ENCODE data around the gene MOSMO. TPM values are rescaled to one million over a fixed set of nuclear protein-coding genes. Genes with fewer than 3 reads are reported as not detected.

MOSMO gene
- total and polyA plus RNA-seq, 2 of the 13 experiments (the other 11 are each of a cell fraction or from before 2014, with no cell fraction given), result 26.7 to 32.6 TPM

DNA sequence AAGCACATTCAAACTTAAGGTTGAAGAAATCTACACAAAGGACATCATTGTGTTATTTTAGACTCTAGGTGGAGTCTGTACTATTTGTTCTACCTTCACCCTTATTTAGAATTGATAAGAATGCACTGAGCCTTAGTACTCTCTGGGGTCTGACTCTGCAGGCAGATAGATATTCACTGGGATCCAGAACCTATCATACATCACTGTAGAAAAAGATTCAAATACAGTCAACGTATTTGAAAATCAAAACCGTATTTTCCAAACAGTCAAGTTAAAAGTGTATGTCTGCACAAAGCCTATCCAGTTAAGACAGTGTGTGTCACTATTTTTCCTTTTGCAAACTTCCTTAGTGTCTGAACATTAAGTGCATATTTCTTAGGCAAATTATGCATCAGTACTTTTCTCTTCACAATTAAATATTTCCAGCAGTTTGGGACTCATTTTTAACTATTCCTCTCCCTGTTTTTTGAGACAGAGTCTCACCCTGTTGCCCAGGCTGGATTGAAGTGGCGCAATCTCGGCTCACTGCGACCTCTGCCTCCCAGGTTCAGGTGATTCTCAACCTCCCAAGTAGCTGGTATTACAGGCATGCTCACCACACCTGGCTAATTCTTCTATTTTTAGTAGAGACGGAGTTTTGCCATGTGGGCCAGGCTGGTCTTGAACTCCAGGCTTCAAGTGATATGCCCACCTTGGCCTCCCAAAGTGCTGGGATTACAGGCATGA lies 22.3 kb downstream of the MOSMO start (continued):
- TF ChIP-seq, protein P1, sequence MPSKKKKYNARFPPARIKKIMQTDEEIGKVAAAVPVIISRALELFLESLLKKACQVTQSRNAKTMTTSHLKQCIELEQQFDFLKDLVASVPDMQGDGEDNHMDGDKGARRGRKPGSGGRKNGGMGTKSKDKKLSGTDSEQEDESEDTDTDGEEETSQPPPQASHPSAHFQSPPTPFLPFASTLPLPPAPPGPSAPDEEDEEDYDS (CRISPR knock-in tag; IDR thresholded peaks at IDR 0.05), result 0 out of 2 replicates have a peak, but pooled peaks have one; percentile 11
- 0 out of 2 replicates have a peak, but pooled peaks have one; percentile 1 for TF ChIP-seq ELF1 (CRISPR knock-in tag; IDR thresholded peaks at IDR 0.05)
- no peak for TF ChIP-seq ZNF12 (CRISPR knock-in tag; IDR thresholded peaks at IDR 0.05)
- 0 out of 2 replicates have a peak, but pooled peaks have one; percentile 27 for TF ChIP-seq ZMYM2 (CRISPR knock-in tag; IDR thresholded peaks at IDR 0.05)
- TF ChIP-seq, protein P2, sequence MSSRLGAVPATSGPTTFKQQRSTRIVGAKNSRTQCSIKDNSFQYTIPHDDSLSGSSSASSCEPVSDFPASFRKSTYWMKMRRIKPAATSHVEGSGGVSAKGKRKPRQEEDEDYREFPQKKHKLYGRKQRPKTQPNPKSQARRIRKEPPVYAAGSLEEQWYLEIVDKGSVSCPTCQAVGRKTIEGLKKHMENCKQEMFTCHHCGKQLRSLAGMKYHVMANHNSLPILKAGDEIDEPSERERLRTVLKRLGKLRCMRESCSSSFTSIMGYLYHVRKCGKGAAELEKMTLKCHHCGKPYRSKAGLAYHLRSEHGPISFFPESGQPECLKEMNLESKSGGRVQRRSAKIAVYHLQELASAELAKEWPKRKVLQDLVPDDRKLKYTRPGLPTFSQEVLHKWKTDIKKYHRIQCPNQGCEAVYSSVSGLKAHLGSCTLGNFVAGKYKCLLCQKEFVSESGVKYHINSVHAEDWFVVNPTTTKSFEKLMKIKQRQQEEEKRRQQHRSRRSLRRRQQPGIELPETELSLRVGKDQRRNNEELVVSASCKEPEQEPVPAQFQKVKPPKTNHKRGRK (CRISPR knock-in tag; IDR thresholded peaks at IDR 0.05), result no peak
- TF ChIP-seq, protein P3, sequence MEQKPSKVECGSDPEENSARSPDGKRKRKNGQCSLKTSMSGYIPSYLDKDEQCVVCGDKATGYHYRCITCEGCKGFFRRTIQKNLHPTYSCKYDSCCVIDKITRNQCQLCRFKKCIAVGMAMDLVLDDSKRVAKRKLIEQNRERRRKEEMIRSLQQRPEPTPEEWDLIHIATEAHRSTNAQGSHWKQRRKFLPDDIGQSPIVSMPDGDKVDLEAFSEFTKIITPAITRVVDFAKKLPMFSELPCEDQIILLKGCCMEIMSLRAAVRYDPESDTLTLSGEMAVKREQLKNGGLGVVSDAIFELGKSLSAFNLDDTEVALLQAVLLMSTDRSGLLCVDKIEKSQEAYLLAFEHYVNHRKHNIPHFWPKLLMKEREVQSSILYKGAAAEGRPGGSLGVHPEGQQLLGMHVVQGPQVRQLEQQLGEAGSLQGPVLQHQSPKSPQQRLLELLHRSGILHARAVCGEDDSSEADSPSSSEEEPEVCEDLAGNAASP (CRISPR knock-in tag; IDR thresholded peaks at IDR 0.05; ENCODE audit: borderline replicate concordance), result 0 out of 2 replicates have a peak, but pooled peaks have one; percentile 23
- TF ChIP-seq, protein P4, sequence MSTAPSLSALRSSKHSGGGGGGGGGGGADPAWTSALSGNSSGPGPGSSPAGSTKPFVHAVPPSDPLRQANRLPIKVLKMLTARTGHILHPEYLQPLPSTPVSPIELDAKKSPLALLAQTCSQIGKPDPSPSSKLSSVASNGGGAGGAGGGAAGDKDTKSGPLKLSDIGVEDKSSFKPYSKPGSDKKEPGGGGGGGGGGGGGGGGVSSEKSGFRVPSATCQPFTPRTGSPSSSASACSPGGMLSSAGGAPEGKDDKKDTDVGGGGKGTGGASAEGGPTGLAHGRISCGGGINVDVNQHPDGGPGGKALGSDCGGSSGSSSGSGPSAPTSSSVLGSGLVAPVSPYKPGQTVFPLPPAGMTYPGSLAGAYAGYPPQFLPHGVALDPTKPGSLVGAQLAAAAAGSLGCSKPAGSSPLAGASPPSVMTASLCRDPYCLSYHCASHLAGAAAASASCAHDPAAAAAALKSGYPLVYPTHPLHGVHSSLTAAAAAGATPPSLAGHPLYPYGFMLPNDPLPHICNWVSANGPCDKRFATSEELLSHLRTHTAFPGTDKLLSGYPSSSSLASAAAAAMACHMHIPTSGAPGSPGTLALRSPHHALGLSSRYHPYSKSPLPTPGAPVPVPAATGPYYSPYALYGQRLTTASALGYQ (CRISPR knock-in tag; IDR thresholded peaks at IDR 0.05), result 0 out of 2 replicates have a peak, but pooled peaks have one; percentile 3
- TF ChIP-seq ZNF792 (CRISPR knock-in tag; IDR thresholded peaks at IDR 0.05), result peak; percentile 47; the same call in 1 of the 2 replicates
- TF ChIP-seq, protein P5, sequence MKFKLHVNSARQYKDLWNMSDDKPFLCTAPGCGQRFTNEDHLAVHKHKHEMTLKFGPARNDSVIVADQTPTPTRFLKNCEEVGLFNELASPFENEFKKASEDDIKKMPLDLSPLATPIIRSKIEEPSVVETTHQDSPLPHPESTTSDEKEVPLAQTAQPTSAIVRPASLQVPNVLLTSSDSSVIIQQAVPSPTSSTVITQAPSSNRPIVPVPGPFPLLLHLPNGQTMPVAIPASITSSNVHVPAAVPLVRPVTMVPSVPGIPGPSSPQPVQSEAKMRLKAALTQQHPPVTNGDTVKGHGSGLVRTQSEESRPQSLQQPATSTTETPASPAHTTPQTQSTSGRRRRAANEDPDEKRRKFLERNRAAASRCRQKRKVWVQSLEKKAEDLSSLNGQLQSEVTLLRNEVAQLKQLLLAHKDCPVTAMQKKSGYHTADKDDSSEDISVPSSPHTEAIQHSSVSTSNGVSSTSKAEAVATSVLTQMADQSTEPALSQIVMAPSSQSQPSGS (CRISPR knock-in tag; IDR thresholded peaks at IDR 0.05), result 0 out of 2 replicates have a peak, but pooled peaks have one; percentile 26
- peak in 1 of 2 experiments; percentile 53; a peak in 1 of 4 replicates for TF ChIP-seq EP300 (IDR thresholded peaks at IDR 0.05; ENCODE audit: low read depth in 2 of 2, low read length in 2 of 2)
- TF ChIP-seq EP300 (CRISPR knock-in tag; IDR thresholded peaks at IDR 0.05; ENCODE audit: borderline replicate concordance), result no peak
- TF ChIP-seq GATAD2A (CRISPR knock-in tag; IDR thresholded peaks at IDR 0.05), result peak; percentile 10; the same call in 1 of the 2 replicates
- TF ChIP-seq, protein P6, sequence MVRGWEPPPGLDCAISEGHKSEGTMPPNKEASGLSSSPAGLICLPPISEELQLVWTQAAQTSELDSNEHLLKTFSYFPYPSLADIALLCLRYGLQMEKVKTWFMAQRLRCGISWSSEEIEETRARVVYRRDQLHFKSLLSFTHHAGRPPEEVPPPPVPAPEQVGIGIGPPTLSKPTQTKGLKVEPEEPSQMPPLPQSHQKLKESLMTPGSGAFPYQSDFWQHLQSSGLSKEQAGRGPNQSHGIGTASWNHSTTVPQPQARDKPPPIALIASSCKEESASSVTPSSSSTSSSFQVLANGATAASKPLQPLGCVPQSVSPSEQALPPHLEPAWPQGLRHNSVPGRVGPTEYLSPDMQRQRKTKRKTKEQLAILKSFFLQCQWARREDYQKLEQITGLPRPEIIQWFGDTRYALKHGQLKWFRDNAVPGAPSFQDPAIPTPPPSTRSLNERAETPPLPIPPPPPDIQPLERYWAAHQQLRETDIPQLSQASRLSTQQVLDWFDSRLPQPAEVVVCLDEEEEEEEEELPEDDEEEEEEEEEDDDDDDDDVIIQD (CRISPR knock-in tag; IDR thresholded peaks at IDR 0.05; ENCODE audit: low read depth), result peak; percentile 51; the same call in 1 of the 2 replicates
- 0 out of 2 replicates have a peak, but pooled peaks have one; percentile 26 for TF ChIP-seq FOXO1 (CRISPR knock-in tag; IDR thresholded peaks at IDR 0.05)
- peak; percentile 12; the same call in 1 of the 2 replicates for TF ChIP-seq YEATS2 (CRISPR knock-in tag; IDR thresholded peaks at IDR 0.05; ENCODE audit: borderline replicate concordance)
- peak; percentile 65; the same call in 1 of the 2 replicates for TF ChIP-seq MTF2 (CRISPR knock-in tag; IDR thresholded peaks at IDR 0.05; ENCODE audit: borderline replicate concordance)
- peak; percentile 58; the same call in 1 of the 2 replicates for TF ChIP-seq SRF (IDR thresholded peaks at IDR 0.05; ENCODE audit: low read depth, low read length)
- TF ChIP-seq FOSL2 (CRISPR knock-in tag; IDR thresholded peaks at IDR 0.05), result peak; percentile 52
- 0 out of 2 replicates have a peak, but pooled peaks have one; percentile 51 for TF ChIP-seq TRIM24 (CRISPR knock-in tag; IDR thresholded peaks at IDR 0.05)
- no peak for TF ChIP-seq ZNF883 (CRISPR knock-in tag; IDR thresholded peaks at IDR 0.05; ENCODE audit: not compliant biosample characterization)
- TF ChIP-seq HNF4A (CRISPR knock-in tag; IDR thresholded peaks at IDR 0.05), result peak; percentile 42

Data from HepG2 (cell line).